ENCODE results near the gene ANKRD52.
"Not testable (repeated sequence)": the region's sequence is repeated elsewhere in the genome, so short reads cannot be mapped to it uniquely, and the experiment has no call there.

ANKRD52 gene

GRCh38 chr12:56271031-56271430 is 12.8 kb upstream of the ANKRD52 start:
- peak; percentile 66 for DNase-seq (ENCODE audit: low read depth)
- peak; percentile 74 for TF ChIP-seq CTCF (conservative IDR thresholded peaks at IDR 0.05; ENCODE audit: low read depth, low read length)
- no peak overlapping the region for H3K4me3 ChIP-seq (ENCODE audit: low read depth, low read length)

GRCh38 chr12:56267443-56268071 is 9.4 kb upstream of the ANKRD52 start:
- no peak for DNase-seq (ENCODE audit: low read depth)
- peak overlapping the region; percentile 88 for H3K4me3 ChIP-seq (ENCODE audit: low read depth, low read length)
- TF ChIP-seq CTCF (conservative IDR thresholded peaks at IDR 0.05; ENCODE audit: low read depth, low read length): no peak

- peak; percentile 79 for TF ChIP-seq CTCF (conservative IDR thresholded peaks at IDR 0.05; ENCODE audit: low read depth, low read length)
- DNase-seq (ENCODE audit: low read depth): peak; percentile 86
- peak within 1 kb of the TSS; percentile 88 for H3K4me3 ChIP-seq (ENCODE audit: low read depth, low read length)
Observed at GRCh38 chr12:56266693-56267442, 8.7 kb upstream of the ANKRD52 start, which contains the start of gene COQ10A. COQ10A (plus strand) TSS chr12:56266942; CDS start chr12:56267119, 177 bp downstream.

GRCh38 chr12:56266068-56266692 is 8.0 kb upstream of the ANKRD52 start:
- not testable (repeated sequence) for DNase-seq (ENCODE audit: low read depth)
- peak overlapping the region; percentile 88 for H3K4me3 ChIP-seq (ENCODE audit: low read depth, low read length)

- H3K4me3 ChIP-seq (ENCODE audit: low read depth, low read length); DNase-seq (ENCODE audit: low read depth): not testable (repeated sequence)
Observed at GRCh38 chr12:56262955-56263354, 4.8 kb upstream of the ANKRD52 start.

GRCh38 chr12:56261503-56262232 is 3.5 kb upstream of the ANKRD52 start:
- no peak for TF ChIP-seq CTCF (conservative IDR thresholded peaks at IDR 0.05; ENCODE audit: low read depth, low read length)
- H3K4me3 ChIP-seq (ENCODE audit: low read depth, low read length): no peak overlapping the region
- peak; percentile 67 for DNase-seq (ENCODE audit: low read depth)

GRCh38 chr12:56260921-56261320 is 2.7 kb upstream of the ANKRD52 start:
- no peak for DNase-seq (ENCODE audit: low read depth)
- no peak for TF ChIP-seq CTCF (conservative IDR thresholded peaks at IDR 0.05; ENCODE audit: low read depth, low read length)
- H3K4me3 ChIP-seq (ENCODE audit: low read depth, low read length): no peak overlapping the region
